Adrenal gland (tissue), 12 donors: ENCODE data around the gene SLC16A1. TPM values are rescaled to one million over a fixed set of nuclear protein-coding genes. Genes with fewer than 3 reads are reported as not detected.

Experiments used
- DNase-seq, 7 donors: peaks; one replicate each; pipeline ENCODE4 v3.0.0-alpha.2; 2019 to 2020
- H3K27ac ChIP-seq, 5 donors: fragments of 200-600 bp; sonication (generic) in 4 of 5; 1 replicate in 3 of 5; 2 replicates in 2 of 5; pipeline versions ENCODE4 v1.5.1 to v1.8.0; 2016 to 2020; ENCODE audit warnings: mild to moderate bottlenecking in 1 of 5
- H3K27me3 ChIP-seq: fragments of 200-600 bp; 2 replicates; pipeline ENCODE4 v1.8.0; 2021
- H3K36me3 ChIP-seq, 2 donors: fragments of 200-600 bp; replicated peaks in 1 of 2; 1 replicate in 1 of 2; 2 replicates in 1 of 2; pipeline versions ENCODE4 v1.5.1 to v1.8.0; 2018 to 2022
- H3K4me1 ChIP-seq, 2 donors: fragments of 200-600 bp; replicated peaks in 1 of 2; 1 replicate in 1 of 2; 2 replicates in 1 of 2; pipeline versions ENCODE4 v1.5.1 to v1.8.0; 2018 to 2021
- H3K4me3 ChIP-seq, 4 donors: fragments of 200-600 bp; sonication (generic) in 3 of 4; one replicate each; pipeline ENCODE4 v1.5.1; 2016 to 2018
- H3K9me3 ChIP-seq, 3 donors: fragments of 200-600 bp; sonication (generic) in 1 of 3; replicated peaks in 1 of 3; 1 replicate in 2 of 3; 2 replicates in 1 of 3; pipeline versions ENCODE4 v1.5.1 to v1.8.0; 2016 to 2021
- POLR2A ChIP-seq, 2 donors: fragments of 450-650 bp; IDR thresholded peaks; one replicate each; pipeline ENCODE4 v1.6.1; 2017; ENCODE audit warnings: antibody characterized with exemption in 2 of 2, mild to moderate bottlenecking in 2 of 2, moderate library complexity in 1 of 2
- WGBS, 4 donors: extraction: QIAGEN DNeasy Blood & Tissue Kit in 2 of 4; methylation state at CpG; one replicate each; pipeline versions ENCODE4 v1.1.5 to v1.1.7; 2013 to 2017; 5-methylcytosine and 5-hydroxymethylcytosine counted together
- intact Hi-C, 2 donors: fragments of 100-400 bp; cut with DNase I; formaldehyde crosslinking; loops; one replicate each; pipeline versions ENCODE4 v1.14.1 to v1.15.0; 2022 to 2023
- polyA plus RNA-seq, 3 donors: library from polyadenylated mRNA; stranded (reverse); fragments of 200-250 nt in 2 of 3; fragments of 350-450 nt in 1 of 3; fragmentation: Illumina TruSeq in 1 of 3; extraction: RNeasy Lipid Tissue Mini Kit (QIAGEN cat#74804) in 1 of 3; gene quantifications; one replicate each; pipeline ENCODE4 v1.2.3, GENCODE V29; 2013 to 2014
- total RNA-seq, 9 donors: library from RNA; depleted of rRNA in 4 of 9; stranded (reverse); fragments of >200 nt in 4 of 9; fragments of 120-200 nt in 1 of 9; fragmentation: NEBNext Ultra II Directional in 1 of 9; extraction: Animal tissue kit (Norgen Biotek cat#: 25700) in 1 of 9; gene quantifications; one replicate each; pipeline versions ENCODE4 v1.1.0 to v1.2.4, GENCODE V29; 2013 to 2023
- TF ChIP-seq, protein P1 (sequence below), 6 experiments: fragments of 450-650 bp in 4 of 6; fragments of 200-600 bp in 2 of 6; sonication (generic) in 1 of 6; IDR thresholded peaks; 1 replicate in 5 of 6; 2 replicates in 1 of 6; pipeline versions ENCODE4 v1.5.1 to v1.8.0; 2016 to 2021; ENCODE audit warnings: antibody characterized with exemption in 6 of 6, mild to moderate bottlenecking in 2 of 6, moderate library complexity in 1 of 6
- donor health status: healthy with polysubstance abuse.
- donor health status: Bipolar disorder and iron deficiency.
- donor health status: DM: yes; HTN: yes; CAD: no.
- donor health status: DM: no; HTN: no; CAD: no.
- donor health status: DM: no; HTN: no; CAD: no.
- donor health status: DM: yes; HTN: yes; CAD: no.

The SLC16A1 gene
- total and polyA plus RNA-seq, 12 donors, result 6.0 to 67.9 (median 27.5) TPM

DNA sequence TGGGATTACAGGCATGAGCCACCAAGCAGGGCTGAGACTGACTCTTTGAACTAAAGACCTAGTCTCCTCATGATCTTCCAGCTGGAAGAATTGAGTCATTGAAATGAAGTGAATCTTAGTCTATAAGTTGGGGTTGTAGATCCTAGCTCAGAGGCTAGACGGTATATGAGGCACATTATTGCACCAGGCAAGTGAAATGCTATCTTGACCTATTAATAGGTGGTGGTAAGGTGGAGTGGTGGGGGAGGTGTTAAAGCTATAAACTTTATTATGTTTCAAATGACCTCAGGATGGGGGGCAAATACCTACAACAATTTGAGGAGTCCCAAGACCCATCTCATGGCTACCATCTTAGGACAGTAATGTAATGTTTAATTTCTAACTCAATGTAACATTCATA, 36.8 kb upstream of the SLC16A1 start:
- Histone ChIP-seq H3K9me3 (no peaks in the 10 kb centered on the region), H3K4me3 (no peak overlapping the region), H3K4me1 (no peaks in the 10 kb centered on the region), H3K27ac (no peak overlapping the region), H3K27me3 (no peaks in the 10 kb centered on the region), H3K36me3 (no peaks in the 10 kb centered on the region)
- TF ChIP-seq, protein P1, sequence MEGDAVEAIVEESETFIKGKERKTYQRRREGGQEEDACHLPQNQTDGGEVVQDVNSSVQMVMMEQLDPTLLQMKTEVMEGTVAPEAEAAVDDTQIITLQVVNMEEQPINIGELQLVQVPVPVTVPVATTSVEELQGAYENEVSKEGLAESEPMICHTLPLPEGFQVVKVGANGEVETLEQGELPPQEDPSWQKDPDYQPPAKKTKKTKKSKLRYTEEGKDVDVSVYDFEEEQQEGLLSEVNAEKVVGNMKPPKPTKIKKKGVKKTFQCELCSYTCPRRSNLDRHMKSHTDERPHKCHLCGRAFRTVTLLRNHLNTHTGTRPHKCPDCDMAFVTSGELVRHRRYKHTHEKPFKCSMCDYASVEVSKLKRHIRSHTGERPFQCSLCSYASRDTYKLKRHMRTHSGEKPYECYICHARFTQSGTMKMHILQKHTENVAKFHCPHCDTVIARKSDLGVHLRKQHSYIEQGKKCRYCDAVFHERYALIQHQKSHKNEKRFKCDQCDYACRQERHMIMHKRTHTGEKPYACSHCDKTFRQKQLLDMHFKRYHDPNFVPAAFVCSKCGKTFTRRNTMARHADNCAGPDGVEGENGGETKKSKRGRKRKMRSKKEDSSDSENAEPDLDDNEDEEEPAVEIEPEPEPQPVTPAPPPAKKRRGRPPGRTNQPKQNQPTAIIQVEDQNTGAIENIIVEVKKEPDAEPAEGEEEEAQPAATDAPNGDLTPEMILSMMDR (IDR thresholded peaks at IDR 0.05), result no peak
- TF ChIP-seq POLR2A (IDR thresholded peaks at IDR 0.05), result no peak
- no peak for DNase-seq
- intact Hi-C loops, result no loop called here
- 88 to 95% (median 92%) methylated on average over 1 of the region's 1 CpG for WGBS, 4 donors

DNA sequence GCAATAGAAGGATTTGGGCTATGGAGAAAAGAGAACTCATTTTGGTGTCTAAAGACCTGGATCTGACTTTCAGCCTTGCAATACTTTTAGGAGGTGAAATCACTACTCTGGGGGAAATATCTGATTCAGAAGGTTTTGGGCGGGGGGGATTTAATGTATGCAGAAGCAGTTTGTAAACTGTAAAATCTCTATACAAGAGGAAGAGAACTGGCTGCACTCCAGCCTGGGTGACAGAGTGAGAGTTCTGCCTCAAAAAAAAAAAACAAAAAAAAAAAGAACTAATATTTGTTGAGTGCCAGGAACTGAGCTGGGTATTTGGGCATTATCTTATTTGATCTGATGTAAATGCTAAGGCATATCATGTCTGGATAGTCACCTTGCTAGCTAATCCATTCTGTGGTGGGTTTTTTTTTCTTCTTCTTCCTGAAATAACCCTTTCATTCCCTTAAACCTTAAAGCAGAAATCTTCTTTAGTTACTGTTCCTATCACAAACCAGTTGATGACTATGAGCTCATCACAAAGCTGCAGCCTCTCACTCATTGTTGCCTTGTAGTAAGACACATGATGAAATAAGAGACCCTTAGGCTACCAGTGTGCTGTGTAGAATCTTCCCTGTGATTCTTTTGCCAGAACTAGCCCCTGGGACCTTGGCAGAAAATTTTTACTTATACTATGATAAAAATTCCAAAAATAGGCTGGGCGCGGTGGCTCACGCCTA, 35.6 kb upstream of the SLC16A1 start:
- peak in 1 of 7 donors; percentile 5 for DNase-seq
- no peak for TF ChIP-seq POLR2A (IDR thresholded peaks at IDR 0.05)
- TF ChIP-seq, protein P1 (IDR thresholded peaks at IDR 0.05), result no peak
- no peaks in the 10 kb centered on the region for H3K9me3 ChIP-seq
- H3K4me3 ChIP-seq, result no peak overlapping the region
- WGBS, 4 donors, result 91 to 98% (median 96%) methylated on average over 4 of the region's 4 CpGs
- no peaks in the 10 kb centered on the region for H3K36me3 ChIP-seq
- intact Hi-C loops, result no loop called here
- H3K27ac ChIP-seq, result no peak overlapping the region
- H3K27me3 ChIP-seq, result no peaks in the 10 kb centered on the region
- H3K4me1 ChIP-seq, result no peaks in the 10 kb centered on the region

DNA sequence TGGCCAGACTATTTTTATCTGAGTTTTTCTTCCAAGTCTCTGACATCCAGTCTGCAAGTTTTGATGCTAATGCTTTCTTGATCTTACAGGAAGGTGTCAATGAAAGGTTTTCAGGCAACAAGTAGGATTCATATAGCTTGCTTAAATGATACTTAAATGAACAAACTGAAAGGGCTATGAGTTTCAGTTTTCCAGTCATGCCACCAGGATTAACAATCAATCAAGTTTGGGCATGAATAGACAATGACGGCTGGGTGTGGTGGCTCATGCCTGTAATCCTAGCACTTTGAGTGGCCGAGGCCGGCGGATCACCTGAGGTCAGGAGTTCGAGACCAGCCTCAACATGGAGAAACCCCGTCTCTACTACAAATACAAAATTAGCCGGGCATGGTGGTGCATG, 34.3 kb upstream of the SLC16A1 start:
- no peak overlapping the region for H3K27ac ChIP-seq
- no peak overlapping the region for H3K4me3 ChIP-seq
- H3K36me3 ChIP-seq, result no peaks in the 10 kb centered on the region
- H3K27me3 ChIP-seq, result no peaks in the 10 kb centered on the region
- WGBS, 4 donors, result 95 to 98% (median 97%) methylated on average over 7 of the region's 7 CpGs
- H3K9me3 ChIP-seq, result no peaks in the 10 kb centered on the region
- intact Hi-C loops, result no loop called here
- no peak for TF ChIP-seq POLR2A (IDR thresholded peaks at IDR 0.05)
- TF ChIP-seq, protein P1 (IDR thresholded peaks at IDR 0.05), result no peak
- no peak for DNase-seq
- no peaks in the 10 kb centered on the region for H3K4me1 ChIP-seq

DNA sequence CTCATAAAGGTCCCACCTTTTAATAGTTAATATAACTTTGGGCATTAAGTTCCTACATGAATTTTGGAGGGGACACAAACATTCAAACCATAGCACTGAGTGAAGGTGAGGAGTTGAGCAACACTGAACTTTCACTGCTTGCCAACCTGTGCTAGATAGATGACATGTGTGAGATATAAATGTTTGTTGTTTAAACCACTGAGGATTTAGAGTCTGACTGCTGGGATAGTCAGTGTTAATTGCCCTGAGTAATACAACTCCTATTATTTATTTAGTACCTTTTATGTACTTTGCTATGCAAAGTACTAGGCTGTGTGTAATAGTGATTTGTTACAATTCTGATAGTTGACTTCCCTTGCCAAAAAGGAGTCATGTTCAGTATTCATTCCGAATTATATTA, 32.4 kb upstream of the SLC16A1 start:
- no peak for TF ChIP-seq POLR2A (IDR thresholded peaks at IDR 0.05)
- TF ChIP-seq, protein P1 (IDR thresholded peaks at IDR 0.05), result no peak
- WGBS, 4 donors, result 73 to 85% (median 78%) methylated on average over 1 of the region's 1 CpG
- intact Hi-C loops, result no loop called here

More for the DNA sequence above, 32.4 kb upstream of the SLC16A1 start:
- no peaks in the 10 kb centered on the region for H3K9me3 ChIP-seq
- no peak overlapping the region for H3K27ac ChIP-seq
- H3K4me3 ChIP-seq, result no peak overlapping the region
- DNase-seq, result no peak
- H3K4me1 ChIP-seq, result peaks cover 0 to 4% of the 10 kb centered on the region in 2 donors
- H3K36me3 ChIP-seq, result no peaks in the 10 kb centered on the region
- H3K27me3 ChIP-seq, result no peaks in the 10 kb centered on the region
